BJ (cell line): ENCODE results near the gene ALG3. TPM values are rescaled to one million over a fixed set of nuclear protein-coding genes. Genes with fewer than 3 reads are reported as not detected.

Experiments
- CTCF ChIA-PET: fragments of 350-600 bp; formaldehyde crosslinking; extraction: SDS; loops from one replicate; lab custom pipeline; 2021; ENCODE audit warnings: antibody characterized with exemption, inconsistent platforms; lab: Yijun Ruan, JAX
- POLR2A ChIA-PET: fragments of 300-600 bp; sonication (Branson Sonifier 250); formaldehyde crosslinking; extraction: SDS; loops from one replicate; lab custom pipeline; 2021; ENCODE audit warnings: antibody characterized with exemption; lab: Charles Lee
- DNase-seq: peaks from one replicate; pipeline ENCODE4 v3.0.0-alpha.2; 2011; ENCODE audit warnings: low read depth
- H3K27me3 ChIP-seq: 2 replicates; pipeline ENCODE4 v1.6.0; 2011; ENCODE audit warnings: low read length; ENCODE audit not compliant: control insufficient read depth, insufficient read depth
- H3K36me3 ChIP-seq: 2 replicates; pipeline ENCODE4 v1.5.1; 2011; ENCODE audit warnings: low read length; ENCODE audit not compliant: control insufficient read depth, insufficient read depth
- H3K4me3 ChIP-seq: 2 replicates; pipeline ENCODE4 v1.5.1; 2011; ENCODE audit warnings: low read depth, mild to moderate bottlenecking, control low read depth, low read length
- polyA plus RNA-seq: library from polyadenylated mRNA; depleted of rRNA; stranded (reverse); fragments of >200 nt; gene quantifications from 2 replicates; pipeline ENCODE4 v1.2.3, GENCODE V29; 2011
- TF ChIP-seq, protein P1 (sequence below): IDR thresholded peaks from 2 replicates; pipeline ENCODE4 v1.5.1; 2011; ENCODE audit warnings: low read depth, mild to moderate bottlenecking, control low read depth, inconsistent platforms, low read length, moderate library complexity; ENCODE audit not compliant: insufficient read depth

Gene ALG3
- polyA plus RNA-seq, 1 experiment, result 68.9 TPM

GRCh38 chr3:184291044-184291737 is 42.4 kb upstream of the ALG3 start:
- DNase-seq, result no peak
- POLR2A ChIA-PET, result no interaction called here
- Histone ChIP-seq H3K4me3 (no peak overlapping the region), H3K36me3 (no peaks in the 10 kb centered on the region), H3K27me3 (peaks cover 3% of the 10 kb centered on the region; the same call in 1 of the 2 replicates)
- CTCF ChIA-PET, result interaction anchor here (0.6 to 3.3 kb wide), 4 partner anchors 64 to 251 kb away, joined by 3 to 13 read pairs (median 4); no protein-coding TSS in a partner anchor
- TF ChIP-seq, protein P1, sequence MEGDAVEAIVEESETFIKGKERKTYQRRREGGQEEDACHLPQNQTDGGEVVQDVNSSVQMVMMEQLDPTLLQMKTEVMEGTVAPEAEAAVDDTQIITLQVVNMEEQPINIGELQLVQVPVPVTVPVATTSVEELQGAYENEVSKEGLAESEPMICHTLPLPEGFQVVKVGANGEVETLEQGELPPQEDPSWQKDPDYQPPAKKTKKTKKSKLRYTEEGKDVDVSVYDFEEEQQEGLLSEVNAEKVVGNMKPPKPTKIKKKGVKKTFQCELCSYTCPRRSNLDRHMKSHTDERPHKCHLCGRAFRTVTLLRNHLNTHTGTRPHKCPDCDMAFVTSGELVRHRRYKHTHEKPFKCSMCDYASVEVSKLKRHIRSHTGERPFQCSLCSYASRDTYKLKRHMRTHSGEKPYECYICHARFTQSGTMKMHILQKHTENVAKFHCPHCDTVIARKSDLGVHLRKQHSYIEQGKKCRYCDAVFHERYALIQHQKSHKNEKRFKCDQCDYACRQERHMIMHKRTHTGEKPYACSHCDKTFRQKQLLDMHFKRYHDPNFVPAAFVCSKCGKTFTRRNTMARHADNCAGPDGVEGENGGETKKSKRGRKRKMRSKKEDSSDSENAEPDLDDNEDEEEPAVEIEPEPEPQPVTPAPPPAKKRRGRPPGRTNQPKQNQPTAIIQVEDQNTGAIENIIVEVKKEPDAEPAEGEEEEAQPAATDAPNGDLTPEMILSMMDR, result no peak

- ChIA-PET POLR2A (no interaction called here), CTCF (interaction anchor here (0.6 to 1.3 kb wide), 3 partner anchors 72 to 250 kb away, joined by 3 to 4 read pairs (median 3); no protein-coding TSS in a partner anchor)
- Histone ChIP-seq H3K27me3 (peaks cover 4% of the 10 kb centered on the region; the same call in 1 of the 2 replicates), H3K36me3 (no peaks in the 10 kb centered on the region), H3K4me3 (no peak overlapping the region)
- DNase-seq, result no peak
- TF ChIP-seq, protein P1, result no peak
These were observed 41.6 kb upstream of the ALG3 start for GRCh38 chr3:184290331-184290730.

DNA sequence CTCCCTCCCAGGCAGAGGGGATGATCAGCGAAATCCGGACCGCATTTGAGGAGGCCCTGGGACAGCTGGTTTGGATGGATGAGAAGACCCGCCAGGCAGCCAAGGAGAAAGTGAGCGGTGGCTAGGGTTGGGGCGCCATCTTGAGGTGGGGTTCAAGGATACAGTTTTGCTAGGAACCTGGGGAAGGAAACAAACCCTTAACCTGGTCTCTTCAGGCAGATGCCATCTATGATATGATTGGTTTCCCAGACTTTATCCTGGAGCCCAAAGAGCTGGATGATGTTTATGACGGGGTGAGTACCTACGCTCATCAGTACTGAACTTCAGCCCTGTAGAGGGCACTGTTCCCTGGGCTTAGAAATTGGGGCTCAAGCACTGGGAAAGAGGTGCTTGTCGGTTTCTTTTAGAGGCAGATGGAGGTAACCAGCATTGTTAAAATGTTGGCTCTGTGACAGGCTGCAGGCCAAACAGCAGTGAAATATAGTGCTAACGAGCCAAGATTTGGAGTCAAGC is 40.7 kb upstream of the ALG3 start:
- Histone ChIP-seq H3K4me3 (no peak overlapping the region), H3K36me3 (no peaks in the 10 kb centered on the region), H3K27me3 (peaks cover 5% of the 10 kb centered on the region; the same call in 1 of the 2 replicates)
- no peak for DNase-seq
- TF ChIP-seq, protein P1, result peak; percentile 79
- POLR2A ChIA-PET, result no interaction called here
- CTCF ChIA-PET, result interaction anchor here (0.7 to 2.6 kb wide), 15 partner anchors 14 to 467 kb away, joined by 3 to 13 read pairs (median 3); partner anchors contain the start of genes ABCC5, CLCN2, EEF1AKMT4 and POLR2H

DNA sequence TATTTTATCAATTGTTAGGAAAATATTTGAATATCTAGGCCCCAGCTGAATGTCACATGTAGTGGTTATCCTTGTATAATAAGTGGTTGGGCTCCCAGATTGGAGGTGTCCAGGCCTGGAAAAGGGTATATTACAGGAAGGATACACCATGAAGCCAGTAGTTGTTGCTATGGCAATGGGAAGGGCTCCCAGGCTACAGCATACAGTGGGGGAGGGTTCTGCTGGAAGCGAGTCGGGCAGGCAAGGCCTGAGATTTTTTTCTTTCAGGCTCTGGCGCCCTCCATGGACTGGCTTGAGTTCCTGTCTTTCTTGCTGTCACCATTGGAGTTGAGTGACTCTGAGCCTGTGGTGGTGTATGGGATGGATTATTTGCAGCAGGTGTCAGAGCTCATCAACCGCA is 35.9 kb upstream of the ALG3 start:
- TF ChIP-seq, protein P1, result peak; percentile 50
- no peak for DNase-seq
- Histone ChIP-seq H3K27me3 (peaks cover 10% of the 10 kb centered on the region), H3K36me3 (no peaks in the 10 kb centered on the region), H3K4me3 (no peak overlapping the region)
- ChIA-PET POLR2A (no interaction called here), CTCF (interaction anchor here (1.1 to 2.3 kb wide), 4 partner anchors 9 to 400 kb away, joined by 4 to 8 read pairs (median 6); partner anchors contain the start of gene PARL)

DNA sequence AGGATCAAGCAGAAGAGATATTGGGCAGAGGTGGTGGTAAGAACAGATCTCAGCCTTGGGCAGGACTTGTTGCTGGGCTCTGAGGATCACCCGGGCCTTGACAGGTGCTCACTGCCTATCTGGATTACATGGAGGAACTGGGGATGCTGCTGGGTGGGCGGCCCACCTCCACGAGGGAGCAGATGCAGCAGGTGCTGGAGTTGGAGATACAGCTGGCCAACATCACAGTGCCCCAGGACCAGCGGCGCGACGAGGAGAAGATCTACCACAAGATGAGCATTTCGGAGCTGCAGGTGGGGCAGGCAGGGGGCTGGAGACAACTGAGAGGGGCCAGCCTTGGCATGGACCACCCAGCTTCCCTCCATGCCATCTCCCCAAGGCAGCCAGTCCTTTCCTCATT is 34.9 kb upstream of the ALG3 start:
- ChIA-PET POLR2A (no interaction called here), CTCF (interaction anchor here (1.1 to 1.7 kb wide), 2 partner anchors 10 to 399 kb away, joined by 4 to 6 read pairs; partner anchors contain the start of gene PARL)
- TF ChIP-seq, protein P1, result no peak
- H3K36me3 ChIP-seq, result no peaks in the 10 kb centered on the region
- H3K27me3 ChIP-seq, result peaks cover 10% of the 10 kb centered on the region
- no peak for DNase-seq
- no peak overlapping the region for H3K4me3 ChIP-seq
